ENCODE results near the gene RBFOX2. TPM values are rescaled to one million over a fixed set of nuclear protein-coding genes. Genes with fewer than 3 reads are reported as not detected.
"Not testable (repeated sequence)": the region's sequence is repeated elsewhere in the genome, so short reads cannot be mapped to it uniquely, and the experiment has no call there.

RBFOX2 gene
- total and polyA plus RNA-seq, 8 donors: 12.9 to 33.7 (median 16.7) TPM

DNA sequence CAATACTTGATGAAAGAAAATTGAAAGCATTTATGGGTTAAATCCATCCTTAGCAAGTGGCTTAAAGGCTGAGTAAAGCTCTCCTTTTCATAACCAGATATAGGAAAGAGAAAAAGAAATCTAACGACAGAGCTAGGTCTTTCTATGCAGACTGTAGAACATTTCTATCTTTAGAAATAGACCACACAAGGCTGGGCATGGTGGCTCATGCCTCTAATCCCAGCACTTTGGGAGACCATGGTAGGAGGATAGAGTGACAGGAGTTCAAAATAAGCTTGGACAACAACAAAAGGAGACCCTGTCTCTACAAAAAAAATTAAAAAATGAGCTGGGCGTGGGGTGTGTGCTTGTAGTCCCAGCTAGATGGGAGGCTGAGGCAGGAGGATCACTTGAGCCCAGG is 220.2 kb downstream of the RBFOX2 start:
- FAIRE-seq: no peak
- TF ChIP-seq CTCF (IDR thresholded peaks at IDR 0.05): no peak
- 86 to 89% methylated on average over 2 of the region's 2 CpGs for WGBS, 2 donors

GRCh38 chr22:35806668-35807067 is 222.0 kb downstream of the RBFOX2 start:
- H3K27me3 ChIP-seq; FAIRE-seq; H3K4me3 ChIP-seq; H3K9me3 ChIP-seq; ATAC-seq; H3K4me1 ChIP-seq; DNase-seq; H3K27ac ChIP-seq; intact Hi-C loops (cut with DNase I): not testable (repeated sequence)
- H3K36me3 ChIP-seq: peaks cover 0 to 15% (median 0%) of the 10 kb centered on the region in 3 donors
- WGBS, 2 donors: 97 to 98% methylated on average over 8 of the region's 8 CpGs

More for the DNA sequence above, 220.2 kb downstream of the RBFOX2 start:
- DNase-seq (no peak), ATAC-seq (no peak)
- H3K36me3 ChIP-seq: peaks cover 0 to 15% (median 0%) of the 10 kb centered on the region in 3 donors
- no peaks in the 10 kb centered on the region for H3K4me1 ChIP-seq
- H3K4me3 ChIP-seq: no peak overlapping the region
- H3K27ac ChIP-seq: no peak overlapping the region
- intact Hi-C loops (cut with DNase I): no loop called here
- H3K9me3 ChIP-seq: no peaks in the 10 kb centered on the region
- H3K27me3 ChIP-seq: no peaks in the 10 kb centered on the region

GRCh38 chr22:35805466-35805865 is 223.2 kb downstream of the RBFOX2 start:
- 87 to 88% methylated on average over 2 of the region's 2 CpGs for WGBS, 2 donors

DNA sequence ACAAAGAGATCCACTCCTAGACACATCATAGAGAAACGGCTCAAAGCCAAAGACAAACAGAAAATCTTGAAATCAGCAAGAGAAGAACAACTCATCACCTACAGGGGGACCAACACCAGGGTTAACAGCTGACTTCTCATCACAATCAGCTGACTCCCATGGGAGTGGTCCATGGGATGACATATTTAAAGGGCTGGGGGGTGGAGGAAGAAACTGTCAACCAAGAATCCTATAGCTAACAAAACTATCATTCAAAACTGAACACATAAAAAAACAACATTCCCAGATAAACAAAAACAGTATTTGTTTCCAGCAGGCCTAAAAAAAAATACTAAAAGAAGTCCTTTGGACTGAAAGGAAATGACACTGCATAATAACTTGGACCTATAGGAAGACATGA is 224.2 kb downstream of the RBFOX2 start:
- Histone ChIP-seq H3K36me3 (peaks cover 0 to 12% (median 0%) of the 10 kb centered on the region in 3 donors), H3K27me3 (no peaks in the 10 kb centered on the region), H3K4me1 (no peaks in the 10 kb centered on the region), H3K27ac (no peak overlapping the region), H3K4me3 (no peak overlapping the region), H3K9me3 (no peaks in the 10 kb centered on the region)
- intact Hi-C loops (cut with DNase I): no loop called here
- TF ChIP-seq CTCF (IDR thresholded peaks at IDR 0.05): no peak
- no peak for DNase-seq
- FAIRE-seq: no peak
- ATAC-seq: no peak
- 89 to 94% methylated on average over 1 of the region's 1 CpG for WGBS, 2 donors

More at GRCh38 chr22:35805466-35805865, 223.2 kb downstream of the RBFOX2 start:
- ATAC-seq: no peak
- H3K9me3 ChIP-seq: no peaks in the 10 kb centered on the region
- no peak overlapping the region for H3K4me3 ChIP-seq
- no peak for FAIRE-seq
- no peak for TF ChIP-seq CTCF (IDR thresholded peaks at IDR 0.05)
- H3K27ac ChIP-seq: no peak overlapping the region
- DNase-seq: no peak
- intact Hi-C loops (cut with DNase I): no loop called here
- no peaks in the 10 kb centered on the region for H3K4me1 ChIP-seq
- H3K27me3 ChIP-seq: no peaks in the 10 kb centered on the region
- peaks cover 0 to 15% (median 0%) of the 10 kb centered on the region in 3 donors for H3K36me3 ChIP-seq

DNA sequence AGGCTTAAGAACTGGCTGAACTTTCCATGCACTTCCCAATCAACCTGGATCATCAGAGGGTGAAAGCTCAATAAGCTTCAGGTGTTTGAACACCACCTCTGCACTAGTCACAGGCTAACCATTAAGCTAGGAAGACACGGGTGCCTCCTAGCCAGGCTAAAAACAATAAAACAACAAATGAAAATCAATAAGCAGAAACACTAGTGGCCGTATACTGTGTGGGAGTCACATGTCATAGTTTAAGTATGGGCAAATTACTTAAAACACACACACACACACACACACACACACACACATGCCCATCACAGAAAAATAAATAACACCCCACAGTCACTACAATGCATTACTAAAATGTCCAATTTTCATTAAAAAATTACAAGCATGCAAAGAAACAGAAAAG is 225.7 kb downstream of the RBFOX2 start:
- no peak overlapping the region for H3K4me3 ChIP-seq
- peaks cover 0 to under 1% (median 0%) of the 10 kb centered on the region in 3 donors for H3K36me3 ChIP-seq
- FAIRE-seq: no peak
- no peak overlapping the region for H3K27ac ChIP-seq
- TF ChIP-seq CTCF (IDR thresholded peaks at IDR 0.05): no peak
- no peaks in the 10 kb centered on the region for H3K4me1 ChIP-seq
- no peaks in the 10 kb centered on the region for H3K9me3 ChIP-seq
- intact Hi-C loops (cut with DNase I): no loop called here
- no peaks in the 10 kb centered on the region for H3K27me3 ChIP-seq
- 28 to 34% methylated on average over 2 of the region's 2 CpGs for WGBS, 2 donors
- peak in 2 of 4 donors; percentile 15 to 19 for ATAC-seq
- no peak for DNase-seq

DNA sequence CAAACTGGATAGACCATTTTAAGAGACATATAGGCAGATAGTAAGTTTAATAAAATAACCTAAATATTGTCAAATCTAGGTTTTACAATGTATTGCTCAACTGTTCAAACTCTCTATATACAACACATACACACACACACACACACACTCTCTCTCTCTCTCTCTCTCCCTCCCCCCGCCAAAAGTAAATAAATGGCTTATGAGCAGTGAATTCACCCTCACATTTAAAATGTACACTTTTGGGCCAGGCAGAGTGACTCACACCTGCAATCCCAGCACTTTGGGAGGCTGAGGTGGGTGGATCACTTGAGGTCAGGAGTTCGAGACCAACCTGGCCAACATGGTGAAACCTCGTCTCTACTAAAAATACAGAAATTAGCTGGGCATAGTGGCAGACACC is 227.3 kb downstream of the RBFOX2 start:
- H3K4me3 ChIP-seq; intact Hi-C loops (cut with DNase I); H3K36me3 ChIP-seq; H3K27ac ChIP-seq; DNase-seq; ATAC-seq; H3K27me3 ChIP-seq; FAIRE-seq; H3K9me3 ChIP-seq; H3K4me1 ChIP-seq: not testable (repeated sequence)
- 94 to 95% methylated on average over 3 of the region's 3 CpGs for WGBS, 2 donors

All from pancreas (tissue), 10 donors.